GM23338 (cell line): ENCODE results near the gene USP5. TPM values are rescaled to one million over a fixed set of nuclear protein-coding genes. Genes with fewer than 3 reads are reported as not detected.
"Not testable (repeated sequence)": the region's sequence is repeated elsewhere in the genome, so short reads cannot be mapped to it uniquely, and the experiment has no call there.

Experiments
- ATAC-seq: fragments of 200-7000 bp; cut with Tn5 transposase; 3 replicates; pipeline ENCODE4 v1.9.1; 2020
- DNase-seq: peaks from one replicate; pipeline ENCODE4 v3.0.0-alpha.2; 2015; ENCODE audit warnings: low spot score
- H2AFZ ChIP-seq: fragments of 200-600 bp; sonication (generic); 2 replicates; pipeline ENCODE4 v1.8.0; 2016; ENCODE audit warnings: antibody characterized with exemption, mild to moderate bottlenecking, moderate library complexity
- H3F3A ChIP-seq: fragments of 200-600 bp; sonication (generic); replicated peaks from 2 replicates; pipeline ENCODE4 v1.8.0; 2017; ENCODE audit warnings: antibody characterized with exemption, mixed run types, low read depth
- H3K27ac ChIP-seq: fragments of 200-600 bp; sonication (generic); 2 replicates; pipeline ENCODE4 v1.6.1; 2016; ENCODE audit warnings: low read depth
- H3K27me3 ChIP-seq: fragments of 200-600 bp; sonication (generic); 2 replicates; pipeline ENCODE4 v1.8.0; 2016; ENCODE audit warnings: mild to moderate bottlenecking, mixed run types, moderate library complexity; ENCODE audit not compliant: insufficient read depth
- H3K36me3 ChIP-seq: fragments of 200-600 bp; sonication (generic); 2 replicates; pipeline ENCODE4 v1.8.0; 2016; ENCODE audit warnings: mild to moderate bottlenecking; ENCODE audit not compliant: insufficient read depth
- H3K4me1 ChIP-seq: fragments of 200-600 bp; sonication (generic); 2 replicates; pipeline ENCODE4 v1.8.0; 2016; ENCODE audit warnings: mild to moderate bottlenecking, moderate library complexity; ENCODE audit not compliant: insufficient read depth
- H3K4me2 ChIP-seq: fragments of 200-600 bp; sonication (generic); 2 replicates; pipeline ENCODE4 v1.7.1; 2017; ENCODE audit warnings: mixed run types
- H3K4me3 ChIP-seq: fragments of 200-600 bp; sonication (generic); 2 replicates; pipeline ENCODE4 v1.6.1; 2016; ENCODE audit warnings: mixed run types
- H3K79me2 ChIP-seq: fragments of 200-600 bp; sonication (generic); replicated peaks from 2 replicates; pipeline ENCODE4 v1.8.0; 2017; ENCODE audit warnings: mild to moderate bottlenecking; ENCODE audit not compliant: insufficient read depth
- H3K9me2 ChIP-seq: fragments of 200-600 bp; sonication (generic); 2 replicates; pipeline ENCODE4 v1.8.0; 2017; ENCODE audit not compliant: insufficient read depth
- H4K20me1 ChIP-seq: fragments of 200-600 bp; sonication (generic); replicated peaks from 2 replicates; pipeline ENCODE4 v1.8.0; 2017; ENCODE audit warnings: mild to moderate bottlenecking; ENCODE audit not compliant: insufficient read depth
- H3K27ac Mint-ChIP-seq: 2 replicates; pipeline ENCODE4 v1.8.0; 2020; ENCODE audit warnings: inconsistent platforms, mild to moderate bottlenecking, moderate library complexity, mixed read lengths
- H3K27me3 Mint-ChIP-seq: 3 replicates; pipeline ENCODE4 v1.8.0; 2022; ENCODE audit warnings: low read depth, mild to moderate bottlenecking, moderate library complexity, mixed read lengths, inconsistent platforms; ENCODE audit not compliant: insufficient read depth, poor library complexity
- H3K36me3 Mint-ChIP-seq: 3 replicates; pipeline ENCODE4 v1.8.0; 2021; ENCODE audit warnings: low read depth, mild to moderate bottlenecking, inconsistent platforms, moderate library complexity, mixed read lengths
- H3K4me1 Mint-ChIP-seq: 3 replicates; pipeline ENCODE4 v1.8.0; 2020; ENCODE audit warnings: mild to moderate bottlenecking, inconsistent platforms, mixed read lengths
- H3K4me3 Mint-ChIP-seq: 3 replicates; pipeline ENCODE4 v1.8.0; 2021; ENCODE audit warnings: moderate library complexity, mild to moderate bottlenecking, inconsistent platforms, mixed read lengths
- H3K9me3 Mint-ChIP-seq: 3 replicates; pipeline ENCODE4 v1.8.0; 2020; ENCODE audit warnings: moderate library complexity, mild to moderate bottlenecking, inconsistent platforms, mixed read lengths
- EZH2phosphoT487 ChIP-seq: fragments of 200-600 bp; sonication (generic); IDR thresholded peaks from one replicate; pipeline ENCODE4 v1.8.1; 2018; ENCODE audit warnings: antibody characterized with exemption; ENCODE audit not compliant: unreplicated experiment
- REST ChIP-seq: IDR thresholded peaks from one replicate; pipeline ENCODE4 v1.6.1; 2018; ENCODE audit warnings: antibody characterized with exemption; ENCODE audit not compliant: unreplicated experiment
- polyA plus RNA-seq: library from polyadenylated mRNA; unstranded; fragments of >200 nt; fragmentation: Nextera tagmentation; extraction: Ambion mirVana; gene quantifications from 2 replicates; pipeline ENCODE4 v1.2.1, GENCODE V29; 2016
- total RNA-seq: library from RNA; depleted of rRNA; stranded (reverse); fragments of >200 nt; shearing (Covaris generic); gene quantifications from 2 replicates; pipeline ENCODE4 v1.2.3, GENCODE V29; 2014
- TF ChIP-seq, protein P1 (sequence below): IDR thresholded peaks from 2 replicates; pipeline ENCODE4 v1.6.1; 2016; ENCODE audit warnings: antibody characterized with exemption

USP5 gene
- total and polyA plus RNA-seq, 2 experiments from 2014 or later: 35.1 to 109 TPM

GRCh38 chr12:6891646-6892001 lies 39.7 kb downstream of the USP5 start:
- peak overlapping the region; percentile 54 for H3K4me3 ChIP-seq
- DNase-seq: no peak
- H4K20me1 ChIP-seq: no peaks in the 10 kb centered on the region
- Mint-ChIP-seq H3K4me1 (peaks cover 14% of the 10 kb centered on the region), H3K36me3 (no peaks in the 10 kb centered on the region), H3K27ac (peak overlapping the region; percentile 94), H3K9me3 (no peaks in the 10 kb centered on the region; the same call in 1 of the 3 replicates), H3K4me3 (peak overlapping the region; percentile 71), H3K27me3 (peaks cover 19% of the 10 kb centered on the region)
- H3K4me2 ChIP-seq: peak overlapping the region; percentile 78
- peak; percentile 5 for ATAC-seq
- no peaks in the 10 kb centered on the region for H3K27me3 ChIP-seq
- TF ChIP-seq, protein P1, sequence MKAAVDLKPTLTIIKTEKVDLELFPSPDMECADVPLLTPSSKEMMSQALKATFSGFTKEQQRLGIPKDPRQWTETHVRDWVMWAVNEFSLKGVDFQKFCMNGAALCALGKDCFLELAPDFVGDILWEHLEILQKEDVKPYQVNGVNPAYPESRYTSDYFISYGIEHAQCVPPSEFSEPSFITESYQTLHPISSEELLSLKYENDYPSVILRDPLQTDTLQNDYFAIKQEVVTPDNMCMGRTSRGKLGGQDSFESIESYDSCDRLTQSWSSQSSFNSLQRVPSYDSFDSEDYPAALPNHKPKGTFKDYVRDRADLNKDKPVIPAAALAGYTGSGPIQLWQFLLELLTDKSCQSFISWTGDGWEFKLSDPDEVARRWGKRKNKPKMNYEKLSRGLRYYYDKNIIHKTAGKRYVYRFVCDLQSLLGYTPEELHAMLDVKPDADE: 0 out of 2 replicates have a peak, but pooled peaks have one; percentile 3
- TF ChIP-seq REST: no peak
- no peaks in the 10 kb centered on the region for H3K36me3 ChIP-seq
- H3K79me2 ChIP-seq: no peaks in the 10 kb centered on the region
- peak overlapping the region; percentile 30; the same call in 1 of the 2 replicates for H2AFZ ChIP-seq
- peaks cover 26% of the 10 kb centered on the region for H3F3A ChIP-seq
- H3K4me1 ChIP-seq: peaks cover 26% of the 10 kb centered on the region
- peak overlapping the region; percentile 82 for H3K27ac ChIP-seq
- no peaks in the 10 kb centered on the region for H3K9me2 ChIP-seq

DNA sequence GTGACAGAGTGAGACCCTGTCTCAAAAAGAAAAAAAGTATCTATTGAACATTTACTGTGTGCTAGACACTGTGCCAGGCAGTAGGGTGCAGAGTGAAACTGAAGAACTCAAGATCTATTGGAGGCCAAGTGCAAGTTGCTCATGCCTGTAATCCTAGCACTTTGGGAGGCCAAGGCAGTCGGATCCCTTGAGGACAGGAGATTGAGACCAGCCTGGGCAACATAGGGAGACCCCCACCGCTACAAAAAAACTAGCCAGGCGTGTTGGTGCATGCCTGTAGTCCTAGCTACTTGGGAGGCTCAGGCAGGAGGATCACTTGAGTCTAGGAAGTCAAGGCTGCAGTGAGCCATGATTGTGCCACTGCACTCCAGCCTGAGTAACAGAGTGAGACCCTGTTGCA lies 40.7 kb downstream of the USP5 start:
- H2AFZ ChIP-seq, H3K4me3 ChIP-seq, DNase-seq, H3K36me3 ChIP-seq, H3K36me3 Mint-ChIP-seq, H3K9me3 Mint-ChIP-seq, H3K9me2 ChIP-seq, H4K20me1 ChIP-seq, H3K27ac ChIP-seq, H3K27ac Mint-ChIP-seq, ATAC-seq, H3K79me2 ChIP-seq, H3K27me3 ChIP-seq, H3K4me2 ChIP-seq: not testable (repeated sequence)
- peaks cover 15% of the 10 kb centered on the region for H3K4me1 ChIP-seq
- peaks cover 26% of the 10 kb centered on the region for H3F3A ChIP-seq
- Mint-ChIP-seq H3K4me1 (peaks cover 14% of the 10 kb centered on the region), H3K4me3 (0 out of 3 replicates have a peak overlapping the region, but pooled peaks have one; percentile 23), H3K27me3 (peaks cover 21% of the 10 kb centered on the region)

DNA sequence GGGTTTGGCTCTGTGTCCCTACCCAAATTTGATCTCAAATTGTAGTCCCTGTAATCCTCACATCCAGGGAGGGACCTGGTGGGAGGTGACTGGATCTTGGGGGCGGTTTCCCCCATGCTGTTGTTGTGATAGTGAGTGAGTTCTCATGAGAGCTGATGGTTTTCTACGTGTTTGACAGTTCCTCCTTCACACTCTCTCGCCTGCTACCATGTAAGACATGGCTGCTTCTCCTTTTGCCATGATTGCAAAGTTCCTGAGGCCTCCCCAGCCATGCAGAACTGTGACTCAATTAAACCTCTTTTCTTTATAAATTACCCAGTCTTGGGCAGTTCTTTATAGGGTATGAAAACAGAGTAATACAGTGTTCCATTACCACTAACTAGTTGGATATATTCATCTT lies 42.4 kb downstream of the USP5 start:
- no peak overlapping the region for H3K27ac Mint-ChIP-seq
- Histone ChIP-seq H3F3A (peaks cover 16% of the 10 kb centered on the region), H3K9me2 (no peaks in the 10 kb centered on the region)

More for the DNA sequence above, 42.4 kb downstream of the USP5 start:
- Histone ChIP-seq H3K27me3 (no peaks in the 10 kb centered on the region), H3K36me3 (no peaks in the 10 kb centered on the region), H3K79me2 (no peaks in the 10 kb centered on the region), H2AFZ (no peak overlapping the region), H3K4me1 (0 out of 2 replicates have a peak, but pooled peaks cover 6% of the 10 kb centered on the region), H3K4me3 (no peak overlapping the region), H3K4me2 (no peak overlapping the region), H3K27ac (no peak overlapping the region), H4K20me1 (no peaks in the 10 kb centered on the region)
- no peak overlapping the region for H3K4me3 Mint-ChIP-seq
- TF ChIP-seq EZH2phosphoT487: no peak
- peaks cover 18% of the 10 kb centered on the region for H3K27me3 Mint-ChIP-seq
- H3K36me3 Mint-ChIP-seq: no peaks in the 10 kb centered on the region
- H3K4me1 Mint-ChIP-seq: peaks cover 9% of the 10 kb centered on the region; the same call in 2 of the 3 replicates
- ATAC-seq (no peak), DNase-seq (no peak)
- H3K9me3 Mint-ChIP-seq: no peaks in the 10 kb centered on the region; the same call in 1 of the 3 replicates
